Testis (tissue), 3 donors: ENCODE measurements around the gene HTT. TPM values are rescaled to one million over a fixed set of nuclear protein-coding genes. Genes with fewer than 3 reads are reported as not detected.

Source experiments
- DNase-seq: peaks from one replicate; pipeline ENCODE4 v3.0.0-alpha.2; 2019
- H3K27ac ChIP-seq, 2 donors: fragments of 200-600 bp; sonication (generic); one replicate each; pipeline ENCODE4 v1.5.1; 2019
- H3K27me3 ChIP-seq: fragments of 200-600 bp; sonication (generic); one replicate; pipeline ENCODE4 v1.5.1; 2019
- H3K36me3 ChIP-seq: fragments of 200-600 bp; sonication (generic); one replicate; pipeline ENCODE4 v1.5.1; 2017; ENCODE audit warnings: low read depth; ENCODE audit errors: missing control alignments
- H3K4me1 ChIP-seq: fragments of 200-600 bp; sonication (generic); one replicate; pipeline ENCODE4 v1.5.1; 2019
- H3K4me3 ChIP-seq, 2 donors: fragments of 200-600 bp; sonication (generic); one replicate each; pipeline ENCODE4 v1.5.1; 2017 to 2019
- H3K9me3 ChIP-seq: fragments of 200-600 bp; sonication (generic); one replicate; pipeline ENCODE4 v1.5.1; 2017
- CTCF ChIP-seq, 3 experiments: fragments of 450-650 bp in 2 of 3; fragments of 200-600 bp in 1 of 3; sonication (generic) in 1 of 3; IDR thresholded peaks; one replicate each; pipeline ENCODE4 v1.5.1; 2016 to 2019; ENCODE audit warnings: antibody characterized with exemption in 3 of 3, mild to moderate bottlenecking in 2 of 3, moderate library complexity in 1 of 3
- POLR2A ChIP-seq: fragments of 450-650 bp; IDR thresholded peaks from one replicate; pipeline ENCODE4 v1.6.1; 2017; ENCODE audit warnings: antibody characterized with exemption, mild to moderate bottlenecking, moderate library complexity
- WGBS, 2 donors: methylation state at CpG; one replicate each; pipeline ENCODE4 v1.1.5; 2018; 5-methylcytosine and 5-hydroxymethylcytosine counted together
- intact Hi-C: fragments of 100-400 bp; cut with DNase I; formaldehyde crosslinking; loops from one replicate; pipeline ENCODE4 v1.15.1; 2023; ENCODE audit warnings: low total_unique reads
- polyA plus RNA-seq: library from polyadenylated mRNA; stranded (reverse); fragments of 350-450 nt; fragmentation: Illumina TruSeq; extraction: RNeasy Lipid Tissue Mini Kit (QIAGEN cat#74804); gene quantifications from one replicate; pipeline ENCODE4 v1.2.3, GENCODE V29; 2014; ENCODE audit warnings: low read depth, low replicate concordance; ENCODE audit not compliant: insufficient read depth
- total RNA-seq, 2 donors: library from RNA; depleted of rRNA; stranded (reverse); fragments of >200 nt; gene quantifications; one replicate each; pipeline ENCODE4 v1.2.3, GENCODE V29; 2016

The HTT gene
- total and polyA plus RNA-seq, 3 donors from 2014 or later: 45.2 to 168 (median 146) TPM

GRCh38 chr4:3035674-3036073, 38.8 kb upstream of the HTT start:
- intact Hi-C loops: no loop called here
- no peaks in the 10 kb centered on the region for H3K4me1 ChIP-seq

GRCh38 chr4:3036131-3036952, 38.1 kb upstream of the HTT start:
- 85 to 89% methylated on average over 17 to 21 of the region's 21 CpGs for WGBS, 2 donors
- Histone ChIP-seq H3K27ac (no peak overlapping the region), H3K27me3 (no peaks in the 10 kb centered on the region), H3K4me3 (no peak overlapping the region), H3K36me3 (no peaks in the 10 kb centered on the region), H3K4me1 (no peaks in the 10 kb centered on the region), H3K9me3 (no peaks in the 10 kb centered on the region)
- DNase-seq: no peak
- intact Hi-C loops: no loop called here
- no peak for TF ChIP-seq POLR2A
- no peak for TF ChIP-seq CTCF (IDR thresholded peaks at IDR 0.05)

More at GRCh38 chr4:3035674-3036073, 38.8 kb upstream of the HTT start:
- 94 to 96% methylated on average over 6 of the region's 6 CpGs for WGBS, 2 donors
- Histone ChIP-seq H3K4me3 (no peak overlapping the region), H3K27me3 (no peaks in the 10 kb centered on the region), H3K9me3 (no peaks in the 10 kb centered on the region), H3K27ac (no peak overlapping the region), H3K36me3 (no peaks in the 10 kb centered on the region)
- TF ChIP-seq POLR2A (no peak), CTCF (IDR thresholded peaks at IDR 0.05) (no peak)
- DNase-seq: no peak

- intact Hi-C loops: no loop called here
- Histone ChIP-seq H3K27me3 (no peaks in the 10 kb centered on the region), H3K4me1 (peaks cover 5% of the 10 kb centered on the region), H3K27ac (no peak overlapping the region), H3K9me3 (no peaks in the 10 kb centered on the region), H3K36me3 (no peaks in the 10 kb centered on the region), H3K4me3 (no peak overlapping the region)
- WGBS, 2 donors: 35 to 40% methylated on average over 6 of the region's 6 CpGs
- no peak for DNase-seq
- no peak for TF ChIP-seq POLR2A
Observed at GRCh38 chr4:3037957-3038461, 36.5 kb upstream of the HTT start.

- 86 to 91% methylated on average over 7 to 8 of the region's 8 CpGs for WGBS, 2 donors
- intact Hi-C loops: loop anchor here (10.0 kb wide), 1 partner anchor 275 kb away; no protein-coding TSS in a partner anchor
Observed at GRCh38 chr4:3039706-3040366, 34.6 kb upstream of the HTT start.

More at GRCh38 chr4:3039706-3040366, 34.6 kb upstream of the HTT start:
- Histone ChIP-seq H3K27me3 (no peaks in the 10 kb centered on the region), H3K36me3 (no peaks in the 10 kb centered on the region), H3K9me3 (no peaks in the 10 kb centered on the region), H3K27ac (no peak overlapping the region), H3K4me1 (peaks cover 5% of the 10 kb centered on the region), H3K4me3 (no peak overlapping the region)
- DNase-seq: no peak
- TF ChIP-seq POLR2A (no peak), CTCF (IDR thresholded peaks at IDR 0.05) (no peak)
